HG02763 (cell line): ENCODE data around the gene CORO2B.

Experiments
- ATAC-seq: cut with Tn5 transposase; IDR thresholded peaks from one replicate; pipeline ENCODE4 v1.9.1; 2021; ENCODE audit warnings: mild to moderate bottlenecking, moderate library complexity; ENCODE audit not compliant: unreplicated experiment

CORO2B gene

DNA sequence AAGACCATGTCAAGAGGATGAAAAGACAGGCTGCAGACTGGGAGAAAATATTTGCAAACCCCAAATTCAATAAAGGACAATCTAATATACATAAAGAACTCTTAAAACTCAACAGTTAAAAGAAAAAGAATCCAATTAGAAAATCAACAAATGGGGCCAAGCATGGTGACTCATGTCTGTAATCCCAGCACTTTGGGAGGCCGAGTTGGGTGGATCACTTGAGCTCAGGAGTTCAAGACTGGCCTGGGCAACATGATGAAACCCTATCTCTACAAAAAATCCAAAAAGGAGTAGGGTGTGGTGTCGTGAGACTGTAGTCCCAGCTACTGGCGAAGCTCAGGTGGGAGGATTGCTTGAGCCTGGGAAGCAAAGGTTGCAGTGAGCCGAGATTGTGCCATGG is 184.3 kb downstream of the CORO2B start:
- no peak for ATAC-seq

DNA sequence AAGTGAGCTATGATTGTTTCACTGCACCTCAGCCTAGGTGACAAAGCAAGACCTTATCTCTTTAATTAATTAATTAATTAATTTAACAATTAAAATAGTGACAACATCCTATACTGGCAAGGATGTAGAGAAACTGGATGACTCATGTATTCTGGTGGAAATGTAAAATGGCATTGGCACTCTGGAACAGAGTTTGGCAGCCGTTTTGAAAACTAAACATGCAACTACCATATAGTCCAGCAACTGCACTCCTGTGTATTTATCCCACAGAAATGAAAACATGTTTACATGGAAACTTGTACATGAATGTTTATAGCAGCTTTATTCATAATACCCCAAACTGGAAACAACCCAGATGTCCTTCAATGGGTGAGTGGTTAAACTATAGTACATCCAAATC is 185.3 kb downstream of the CORO2B start:
- no peak for ATAC-seq

DNA sequence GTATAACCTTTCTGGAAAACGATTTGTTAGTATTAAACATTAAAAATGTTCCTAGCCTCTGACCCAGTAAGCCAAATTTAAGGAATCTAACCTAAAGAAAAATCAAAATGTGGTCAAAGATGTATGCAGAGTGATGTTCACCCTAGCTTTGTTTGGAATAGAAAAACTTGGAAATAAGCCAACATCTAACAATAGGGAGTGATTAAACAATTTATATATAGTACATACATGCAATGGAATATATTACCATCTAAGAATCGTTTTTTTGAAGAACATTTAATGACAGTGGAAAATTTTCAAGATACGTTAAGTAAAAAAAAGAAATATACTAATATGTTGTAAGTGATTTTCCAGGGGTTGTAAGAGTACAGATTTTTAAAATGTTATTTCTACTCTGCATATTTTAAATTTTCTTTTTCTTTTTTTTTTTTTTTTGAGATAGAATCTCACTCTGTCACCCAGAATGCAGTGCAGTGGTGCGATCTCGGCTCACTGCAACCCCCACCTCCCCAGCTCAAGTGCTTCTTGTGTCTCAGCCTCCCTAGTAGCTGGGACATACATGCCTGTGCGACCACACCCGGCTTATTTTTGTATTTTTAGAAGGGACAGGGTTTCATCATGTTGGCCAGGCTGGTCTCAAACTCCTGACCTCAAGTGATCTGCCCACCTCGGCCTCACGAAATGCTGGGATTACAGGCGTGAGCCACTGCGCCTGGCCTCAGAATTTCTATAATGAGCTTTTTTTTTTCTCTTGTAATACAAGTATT is 187.0 kb downstream of the CORO2B start:
- no peak for ATAC-seq

DNA sequence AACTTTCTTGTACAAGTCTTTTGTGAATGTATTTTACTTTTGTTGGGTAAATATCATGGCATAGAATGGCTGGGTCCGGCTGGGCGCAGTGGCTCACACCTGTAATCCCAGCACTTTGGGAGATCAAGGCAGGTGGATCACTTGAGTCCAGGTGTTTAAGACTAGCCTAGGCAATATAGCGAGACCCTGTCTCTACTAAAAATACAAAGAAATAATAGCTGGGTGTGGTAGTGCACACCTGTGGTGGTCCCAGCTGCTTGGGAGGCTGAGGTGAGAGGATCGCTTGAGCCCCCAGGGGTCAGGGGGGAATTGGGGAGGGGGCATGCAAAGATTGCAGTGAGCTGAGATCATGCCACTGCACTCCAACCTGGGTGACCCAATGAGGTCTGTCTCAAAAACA is 189.0 kb downstream of the CORO2B start:
- ATAC-seq, result no peak

DNA sequence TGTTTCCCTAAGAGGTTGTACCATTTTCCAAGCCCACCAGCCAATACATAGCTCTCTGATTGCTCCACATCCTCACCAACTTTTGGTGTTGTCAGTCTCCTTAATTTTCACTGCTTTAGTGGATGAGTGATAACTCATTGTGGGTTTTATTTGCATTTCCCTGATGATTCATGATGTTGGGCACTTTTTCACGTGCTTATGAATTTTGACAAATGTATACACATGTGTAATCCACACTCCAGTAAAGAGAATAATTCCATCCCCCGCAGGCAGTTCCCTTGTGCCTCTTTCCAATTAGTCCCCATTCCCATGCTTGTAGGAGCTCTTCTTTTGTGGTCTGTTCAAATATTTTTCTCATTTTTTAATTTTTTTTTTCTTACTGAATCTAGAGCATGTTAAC is 189.5 kb downstream of the CORO2B start:
- ATAC-seq, result no peak

DNA sequence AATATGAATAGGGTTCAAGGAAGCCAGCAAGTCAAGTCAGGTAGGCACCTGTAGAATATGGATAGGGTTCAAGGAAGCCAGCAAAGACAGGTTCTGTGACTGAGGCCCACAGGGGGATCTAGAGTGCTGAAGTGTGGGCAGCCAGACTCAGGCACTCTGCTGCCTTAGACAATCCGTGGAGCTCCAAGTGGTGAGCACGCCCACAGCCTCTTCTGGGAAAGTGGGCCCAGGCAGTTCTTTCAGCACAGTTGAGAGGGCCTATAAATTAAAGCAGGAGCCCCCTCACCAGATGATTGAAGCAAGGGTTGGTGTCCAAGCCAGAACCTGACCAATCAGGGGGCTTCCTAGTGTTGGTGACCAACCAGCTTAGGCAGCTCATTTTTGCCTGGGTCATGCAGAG is 190.9 kb downstream of the CORO2B start:
- no peak for ATAC-seq

DNA sequence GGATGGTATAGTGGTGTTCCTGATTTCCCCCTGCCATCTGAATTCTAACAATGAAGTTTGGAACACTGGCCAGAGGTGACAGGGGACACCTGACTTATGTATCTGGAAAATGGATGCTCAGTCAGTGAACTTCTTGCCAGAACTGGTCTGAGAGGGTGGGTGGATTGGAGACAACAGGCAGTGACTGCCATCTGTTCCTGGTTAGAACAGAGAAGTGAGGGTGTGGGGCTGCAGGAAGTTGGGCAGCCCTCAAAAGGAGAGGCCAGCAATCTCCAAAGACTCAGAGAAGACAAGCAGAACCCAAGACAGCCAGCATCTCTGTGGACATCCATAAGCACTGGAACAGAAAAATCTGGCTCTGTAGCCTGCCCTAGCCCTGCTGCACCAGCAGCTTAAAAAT is 191.4 kb downstream of the CORO2B start:
- no peak for ATAC-seq

DNA sequence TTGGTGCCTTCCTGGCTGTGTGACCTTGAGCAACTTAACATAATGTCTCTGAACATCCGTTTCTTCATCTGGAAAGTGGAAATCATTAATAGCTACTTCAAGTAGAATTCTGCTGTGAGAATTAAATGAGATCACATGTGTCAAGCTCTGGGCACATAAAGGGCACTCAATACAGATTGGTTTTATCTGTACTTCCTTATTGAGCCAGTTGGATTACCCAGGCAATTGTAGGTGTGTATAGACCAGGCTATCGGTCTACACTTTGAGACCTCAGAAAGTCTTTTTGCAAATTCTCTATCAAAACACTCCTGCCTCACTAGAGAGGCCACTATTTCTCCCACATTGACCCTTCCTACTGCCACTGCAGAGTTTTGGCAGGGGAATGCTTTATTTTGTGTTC is 194.2 kb downstream of the CORO2B start:
- no peak for ATAC-seq

DNA sequence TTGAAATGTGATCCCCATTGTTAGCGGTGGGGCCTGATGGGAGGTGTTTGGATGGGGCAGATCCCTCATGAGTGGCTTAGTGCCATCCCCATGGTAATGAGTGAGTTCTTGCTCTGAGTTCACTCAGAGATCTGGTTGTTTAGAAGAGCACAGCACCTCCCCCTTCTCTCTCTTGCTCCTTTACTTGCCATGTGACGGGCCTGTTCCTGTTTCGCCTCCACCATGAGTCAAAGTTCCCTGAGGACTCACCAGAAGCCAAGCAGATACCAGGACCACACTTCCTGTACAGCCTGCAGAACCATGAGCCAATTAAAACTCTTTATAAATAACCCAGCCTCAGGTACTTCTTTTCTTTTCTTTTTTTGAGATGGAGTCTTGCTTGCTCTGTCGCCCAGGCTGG is 195.3 kb downstream of the CORO2B start:
- no peak for ATAC-seq

DNA sequence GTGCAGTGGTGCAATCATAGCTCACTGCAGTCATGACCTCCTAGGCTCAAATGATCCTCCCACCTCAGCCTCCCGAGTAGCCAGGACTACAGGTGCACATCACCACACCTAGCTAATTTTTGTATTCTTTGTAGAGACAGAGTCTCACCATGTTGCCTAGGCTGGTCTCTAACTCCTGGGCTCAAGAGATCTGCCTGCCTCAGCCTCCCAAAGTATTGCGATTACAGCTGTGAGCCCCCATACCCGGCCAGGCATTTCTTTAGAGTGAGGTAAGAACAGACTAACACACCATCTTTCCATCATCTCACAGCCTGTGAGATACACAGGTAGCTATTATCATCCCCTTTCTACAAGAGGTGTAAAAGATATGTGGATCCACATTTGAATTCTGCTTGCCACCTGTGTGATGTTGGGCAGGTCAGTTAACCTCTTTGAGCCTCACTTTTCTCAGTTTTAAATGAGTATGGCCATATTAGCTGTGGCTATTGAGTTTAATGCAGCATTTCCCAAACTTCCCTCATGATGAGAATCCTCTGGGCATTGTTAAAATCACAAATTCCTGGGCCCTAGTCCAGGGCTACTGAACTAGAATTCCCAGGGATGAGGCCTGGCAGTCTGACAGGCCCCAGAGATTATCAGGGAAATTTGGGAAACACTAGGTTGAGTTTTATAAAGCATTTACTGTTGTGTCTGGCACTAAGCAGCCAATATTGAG is 195.9 kb downstream of the CORO2B start:
- no peak for ATAC-seq

DNA sequence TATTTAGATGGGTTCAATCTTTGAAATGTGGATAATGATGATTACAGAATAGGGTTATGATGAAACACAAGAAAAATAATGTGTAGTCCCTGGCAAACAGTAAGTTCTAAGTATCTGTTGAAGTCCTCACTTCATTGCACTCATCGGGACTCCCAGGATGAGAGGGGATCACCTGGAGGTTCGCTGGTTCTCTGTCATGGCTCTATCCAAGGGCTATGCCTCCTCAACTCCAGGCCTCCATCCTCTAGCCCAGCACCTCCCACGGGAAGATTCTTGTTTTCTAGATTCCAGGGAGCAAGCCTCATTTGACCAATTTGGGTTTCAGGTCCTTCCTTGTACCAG is 196.4 kb downstream of the CORO2B start:
- no peak for ATAC-seq

DNA sequence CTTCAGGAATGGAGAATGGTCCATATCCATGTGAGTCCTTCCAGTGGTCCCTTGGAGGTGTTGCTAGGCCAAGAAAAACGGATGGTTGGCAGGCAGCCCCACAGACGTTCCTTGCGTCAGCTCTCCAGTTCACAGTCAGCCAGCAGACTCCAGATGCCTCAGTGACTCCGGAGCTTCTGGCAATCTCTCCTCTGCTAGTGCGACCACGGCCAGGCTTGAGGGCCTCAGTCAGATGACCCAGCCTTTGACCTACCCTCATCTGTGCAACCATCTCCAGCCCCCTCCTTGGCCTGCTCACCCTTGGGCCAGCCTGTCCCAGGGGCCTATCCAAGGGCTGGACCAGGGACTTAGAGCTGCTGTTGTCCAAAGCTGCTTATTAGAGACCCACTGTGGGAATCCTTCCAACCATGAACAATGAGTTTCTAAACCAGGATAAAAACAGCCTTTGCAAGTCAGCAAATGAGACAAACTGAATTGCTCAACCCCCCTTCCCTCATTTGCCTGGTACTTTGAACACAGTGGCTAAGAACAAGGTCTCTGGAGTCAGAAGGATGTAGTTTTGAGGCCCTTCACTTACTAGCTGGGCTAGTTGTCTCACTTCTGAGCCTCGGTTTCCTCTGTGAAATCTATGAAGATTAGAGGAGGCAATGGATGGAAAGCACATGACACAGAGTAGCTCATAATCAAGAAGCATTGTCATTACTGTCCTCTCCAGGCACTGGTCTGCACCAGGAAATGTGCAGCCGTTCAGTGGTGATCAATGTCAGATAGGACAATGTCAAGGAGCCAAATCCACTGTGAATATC is 197.1 kb downstream of the CORO2B start:
- ATAC-seq, result no peak

DNA sequence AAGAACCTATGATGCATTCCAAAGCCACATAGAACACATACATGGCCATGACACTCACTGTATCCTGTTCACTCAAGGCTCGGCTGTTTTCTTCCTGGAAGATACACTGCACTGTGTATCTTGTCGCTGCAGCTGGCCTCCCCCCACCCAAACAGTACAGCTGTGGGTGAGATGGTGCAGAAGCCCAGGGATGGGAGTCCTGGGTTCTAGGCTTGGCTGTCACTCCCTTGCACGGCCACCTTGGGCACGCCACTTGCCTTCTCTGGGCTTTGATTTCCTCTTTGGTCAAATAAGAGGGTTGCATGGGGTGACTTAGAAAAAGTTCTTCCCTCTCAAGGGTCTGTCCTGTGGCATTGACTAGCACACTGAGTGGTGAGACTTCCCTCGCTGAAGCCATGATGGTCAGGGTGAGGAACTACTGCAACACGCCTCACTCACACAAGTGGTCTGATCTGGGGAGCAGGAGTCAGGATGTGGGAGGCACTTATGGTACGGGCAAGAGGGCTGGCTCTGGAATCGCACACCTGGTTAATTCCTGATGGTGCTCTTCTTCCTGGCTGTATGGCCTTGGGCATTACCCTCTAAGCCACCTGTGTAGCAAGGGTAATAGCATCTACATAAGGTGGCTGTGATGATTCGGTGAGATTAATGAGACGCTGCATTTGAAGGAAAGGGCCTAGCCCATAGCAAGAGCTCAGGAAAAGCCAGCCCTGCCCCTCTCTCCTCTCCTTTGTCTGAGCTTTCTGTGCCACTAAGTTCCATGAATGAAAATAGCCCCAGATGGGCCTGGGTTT is 197.9 kb downstream of the CORO2B start:
- no peak for ATAC-seq
